HEK293 (cell line): ENCODE results near the gene GM2A.

Experiments used
- CTCF ChIA-PET: fragments of 350-600 bp; formaldehyde crosslinking; extraction: SDS; loops from one replicate; lab custom pipeline; 2021; ENCODE audit warnings: antibody characterized with exemption; lab: Yijun Ruan, JAX
- POLR2A ChIA-PET: fragments of 300-600 bp; formaldehyde crosslinking; extraction: SDS; loops from one replicate; lab custom pipeline; 2020; ENCODE audit warnings: antibody characterized with exemption, inconsistent platforms; lab: Yijun Ruan, JAX
- H3K27ac ChIP-seq: fragments of 200-500 bp; sonication (Bioruptor generic); 2 replicates; pipeline ENCODE4 v1.5.1; 2014; ENCODE audit warnings: low read depth, low read length, control low read depth, inconsistent platforms; ENCODE audit errors: extremely low read depth
- H3K36me3 ChIP-seq, 2 experiments: fragments of 200-500 bp in 1 of 2; sonication (Bioruptor generic) in 1 of 2; 1 replicate in 1 of 2; 2 replicates in 1 of 2; pipeline ENCODE4 v1.5.1; 2014 to 2017; ENCODE audit warnings: inconsistent platforms in 2 of 2, low read length in 2 of 2; ENCODE audit not compliant: control insufficient read depth in 2 of 2, insufficient read depth in 1 of 2
- H3K4me1 ChIP-seq: fragments of 200-500 bp; sonication (Bioruptor generic); 2 replicates; pipeline ENCODE4 v1.5.1; 2014; ENCODE audit warnings: mild to moderate bottlenecking, low read length, inconsistent platforms; ENCODE audit not compliant: control insufficient read depth, insufficient read depth
- H3K4me3 ChIP-seq: 2 replicates; pipeline ENCODE4 v1.5.1; 2011; ENCODE audit warnings: low read depth, mild to moderate bottlenecking, control low read depth, low read length, moderate library complexity
- H3K9me3 ChIP-seq: fragments of 200-500 bp; sonication (Bioruptor generic); 2 replicates; pipeline ENCODE4 v1.5.1; 2014; ENCODE audit warnings: low read depth, low read length, inconsistent platforms; ENCODE audit not compliant: control insufficient read depth, insufficient read depth
- ATF2 ChIP-seq: fragments of 450-650 bp; formaldehyde crosslinking; IDR thresholded peaks from 2 replicates; pipeline ENCODE4 v1.5.1; 2016; ENCODE audit warnings: missing biosample characterization, missing genetic modification characterization, low read depth
- FEZF1 ChIP-seq: fragments of 450-650 bp; formaldehyde crosslinking; IDR thresholded peaks from 2 replicates; pipeline ENCODE4 v1.5.1; 2016; ENCODE audit warnings: missing biosample characterization, missing genetic modification characterization
- HOXA7 ChIP-seq: sonication (generic); formaldehyde crosslinking; IDR thresholded peaks from 2 replicates; pipeline ENCODE4 v1.8.1; 2022; ENCODE audit warnings: missing genetic modification reagents, borderline replicate concordance
- HOXC10 ChIP-seq: sonication (generic); formaldehyde crosslinking; IDR thresholded peaks from 2 replicates; pipeline ENCODE4 v1.8.1; 2023; ENCODE audit warnings: mild to moderate bottlenecking, missing genetic modification reagents
- KLF7 ChIP-seq: fragments of 450-650 bp; formaldehyde crosslinking; IDR thresholded peaks from 2 replicates; pipeline ENCODE4 v1.5.1; 2016; ENCODE audit warnings: missing biosample characterization, missing genetic modification characterization, borderline replicate concordance
- MEIS1 ChIP-seq: sonication (generic); formaldehyde crosslinking; IDR thresholded peaks from 2 replicates; pipeline ENCODE4 v1.8.1; 2022; ENCODE audit warnings: missing genetic modification reagents, mild to moderate bottlenecking, borderline replicate concordance
- OSR2 ChIP-seq: fragments of 450-650 bp; formaldehyde crosslinking; IDR thresholded peaks from 2 replicates; pipeline ENCODE4 v1.5.1; 2016; ENCODE audit warnings: missing biosample characterization, missing genetic modification characterization
- SP2 ChIP-seq: fragments of 450-650 bp; formaldehyde crosslinking; IDR thresholded peaks from 2 replicates; pipeline ENCODE4 v1.5.1; 2016; ENCODE audit warnings: missing biosample characterization, missing genetic modification characterization
- TCF7L2 ChIP-seq: IDR thresholded peaks from 2 replicates; pipeline ENCODE4 v1.6.1; 2011; ENCODE audit warnings: low read depth, mild to moderate bottlenecking, inconsistent platforms, low read length, moderate library complexity, borderline replicate concordance
- TSHZ1 ChIP-seq: fragments of 450-650 bp; formaldehyde crosslinking; IDR thresholded peaks from 2 replicates; pipeline ENCODE4 v1.5.1; 2016; ENCODE audit warnings: missing biosample characterization, missing genetic modification characterization, borderline replicate concordance
- ZBTB48 ChIP-seq: fragments of 450-650 bp; formaldehyde crosslinking; IDR thresholded peaks from 2 replicates; pipeline ENCODE4 v1.5.1; 2016; ENCODE audit warnings: missing biosample characterization, missing genetic modification characterization
- ZBTB6 ChIP-seq: fragments of 450-650 bp; formaldehyde crosslinking; IDR thresholded peaks from 2 replicates; pipeline ENCODE4 v1.5.1; 2017; ENCODE audit warnings: missing biosample characterization, missing genetic modification characterization
- ZNF10 ChIP-seq: fragments of 450-650 bp; formaldehyde crosslinking; IDR thresholded peaks from 2 replicates; pipeline ENCODE4 v1.5.1; 2017; ENCODE audit warnings: missing biosample characterization, missing genetic modification characterization
- ZNF112 ChIP-seq: fragments of 450-650 bp; formaldehyde crosslinking; IDR thresholded peaks from 2 replicates; pipeline ENCODE4 v1.5.0; 2017; ENCODE audit warnings: missing biosample characterization, missing genetic modification characterization
- ZNF140 ChIP-seq: fragments of 450-650 bp; formaldehyde crosslinking; IDR thresholded peaks from 2 replicates; pipeline ENCODE4 v1.5.1; 2016; ENCODE audit warnings: missing biosample characterization, missing genetic modification characterization
- ZNF155 ChIP-seq: fragments of 450-650 bp; formaldehyde crosslinking; IDR thresholded peaks from 2 replicates; pipeline ENCODE4 v1.5.1; 2016; ENCODE audit warnings: missing biosample characterization, missing genetic modification characterization
- ZNF157 ChIP-seq: fragments of 450-650 bp; formaldehyde crosslinking; IDR thresholded peaks from 2 replicates; pipeline ENCODE4 v1.5.1; 2016; ENCODE audit warnings: missing biosample characterization, missing genetic modification characterization
- ZNF211 ChIP-seq: fragments of 450-650 bp; formaldehyde crosslinking; IDR thresholded peaks from 2 replicates; pipeline ENCODE4 v1.5.1; 2016; ENCODE audit warnings: low read depth, missing biosample characterization, missing genetic modification characterization
- ZNF221 ChIP-seq: fragments of 450-650 bp; formaldehyde crosslinking; IDR thresholded peaks from 2 replicates; pipeline ENCODE4 v1.5.1; 2017; ENCODE audit warnings: missing biosample characterization, missing genetic modification characterization, borderline replicate concordance
- ZNF239 ChIP-seq: fragments of 450-650 bp; formaldehyde crosslinking; IDR thresholded peaks from 2 replicates; pipeline ENCODE4 v1.5.1; 2016; ENCODE audit warnings: missing biosample characterization, missing genetic modification characterization
- ZNF324 ChIP-seq: fragments of 450-650 bp; formaldehyde crosslinking; IDR thresholded peaks from 2 replicates; pipeline ENCODE4 v1.5.1; 2016; ENCODE audit warnings: missing biosample characterization, missing genetic modification characterization
- ZNF350 ChIP-seq: fragments of 450-650 bp; formaldehyde crosslinking; IDR thresholded peaks from 2 replicates; pipeline ENCODE4 v1.5.0; 2017; ENCODE audit warnings: missing biosample characterization, mild to moderate bottlenecking, missing genetic modification characterization
- ZNF398 ChIP-seq: fragments of 450-650 bp; formaldehyde crosslinking; IDR thresholded peaks from 2 replicates; pipeline ENCODE4 v1.5.1; 2017; ENCODE audit warnings: missing biosample characterization, missing genetic modification characterization
- ZNF404 ChIP-seq: fragments of 450-650 bp; formaldehyde crosslinking; IDR thresholded peaks from 2 replicates; pipeline ENCODE4 v1.5.1; 2017; ENCODE audit warnings: missing biosample characterization, missing genetic modification characterization
- ZNF544 ChIP-seq: fragments of 450-650 bp; formaldehyde crosslinking; IDR thresholded peaks from 2 replicates; pipeline ENCODE4 v1.5.0; 2017; ENCODE audit warnings: missing biosample characterization, missing genetic modification characterization
- ZNF621 ChIP-seq: fragments of 450-650 bp; formaldehyde crosslinking; IDR thresholded peaks from 2 replicates; pipeline ENCODE4 v1.5.1; 2017; ENCODE audit warnings: missing biosample characterization, missing genetic modification characterization
- ZNF660 ChIP-seq: fragments of 450-650 bp; IDR thresholded peaks from 2 replicates; pipeline ENCODE4 v1.5.1; 2018; ENCODE audit warnings: missing biosample characterization, mild to moderate bottlenecking, missing genetic modification characterization
- ZNF791 ChIP-seq: fragments of 450-650 bp; formaldehyde crosslinking; IDR thresholded peaks from 2 replicates; pipeline ENCODE4 v1.5.1; 2016; ENCODE audit warnings: missing biosample characterization, missing genetic modification characterization

GM2A gene

GRCh38 chr5:151243127-151243526, 9.9 kb upstream of the GM2A start:
- H3K4me1 ChIP-seq = no peaks in the 10 kb centered on the region
- CTCF ChIA-PET = interaction anchor here (6.6 kb wide), 1 partner anchor 117 kb away, joined by 54 read pairs; no protein-coding TSS in a partner anchor
- no peak for TF ChIP-seq ZNF112 (tag by site-specific recombination)
- no peak for TF ChIP-seq ZNF324 (tag by site-specific recombination)
- no peak for TF ChIP-seq ZNF404 (tag by site-specific recombination)
- no peak for TF ChIP-seq ZNF621 (tag by site-specific recombination)
- no peak for TF ChIP-seq ZNF221
- no peak for TF ChIP-seq ZNF350 (tag by site-specific recombination)
- no peak for TF ChIP-seq SP2 (tag by site-specific recombination)
- TF ChIP-seq ZNF239 (tag by site-specific recombination) = no peak
- no peak for TF ChIP-seq HOXC10

GRCh38 chr5:151243564-151243963, 9.4 kb upstream of the GM2A start:
- Histone ChIP-seq H3K4me3 (no peak overlapping the region), H3K27ac (no peak overlapping the region), H3K4me1 (no peaks in the 10 kb centered on the region), H3K9me3 (no peaks in the 10 kb centered on the region), H3K36me3 (no peaks in the 10 kb centered on the region)
- CTCF ChIA-PET = no interaction called here
- TF ChIP-seq OSR2 (tag by site-specific recombination) (no peak), ZNF544 (tag by site-specific recombination) (no peak), ZNF155 (tag by site-specific recombination) (no peak), ZNF211 (tag by site-specific recombination) (no peak), ZNF398 (tag by site-specific recombination) (no peak), TSHZ1 (tag by site-specific recombination) (no peak), ZNF157 (tag by site-specific recombination) (no peak), ZBTB48 (tag by site-specific recombination) (no peak), ZNF660 (tag by site-specific recombination) (no peak), TCF7L2 (no peak), ZNF791 (tag by site-specific recombination) (no peak), ATF2 (tag by site-specific recombination) (no peak), ZNF10 (tag by site-specific recombination) (no peak), ZBTB6 (tag by site-specific recombination) (no peak), MEIS1 (CRISPR knock-in tag) (no peak), KLF7 (tag by site-specific recombination) (no peak), ZNF140 (tag by site-specific recombination) (no peak), FEZF1 (tag by site-specific recombination) (no peak), HOXA7 (CRISPR knock-in tag) (no peak)
- POLR2A ChIA-PET = no interaction called here

More at GRCh38 chr5:151243127-151243526, 9.9 kb upstream of the GM2A start:
- Histone ChIP-seq H3K9me3 (no peaks in the 10 kb centered on the region), H3K36me3 (no peaks in the 10 kb centered on the region), H3K27ac (no peak overlapping the region), H3K4me3 (no peak overlapping the region)
- POLR2A ChIA-PET = no interaction called here
